Caco-2 (cell line): ENCODE data around the gene TACC2. TPM values are rescaled to one million over a fixed set of nuclear protein-coding genes. Genes with fewer than 3 reads are reported as not detected.

Experiments
- BruUV-seq: library from RNA; stranded (reverse); fragments of 400-500 nt; replicated peaks from 2 replicates; lab custom pipeline; 2021; lab: Mats Ljungman, UMichigan
- CTCF ChIA-PET: fragments of 300-600 bp; sonication (Branson Sonifier 250); formaldehyde crosslinking; loops from one replicate; lab custom pipeline; 2022; ENCODE audit warnings: antibody characterized with exemption; lab: Charles Lee
- POLR2A ChIA-PET: fragments of 300-600 bp; sonication (Branson Sonifier 250); formaldehyde crosslinking; loops from one replicate; lab custom pipeline; 2022; ENCODE audit warnings: antibody characterized with exemption; lab: Charles Lee
- DNase-seq, 2 experiments: peaks; one replicate each; pipeline versions ENCODE4 v3.0.0 to v3.0.0-alpha.2; 2020 to 2022
- H3K27me3 ChIP-seq: replicated peaks from 2 replicates; pipeline ENCODE4 v1.6.0; 2011; ENCODE audit warnings: low read length; ENCODE audit not compliant: control insufficient read depth, insufficient read depth
- H3K36me3 ChIP-seq: 2 replicates; pipeline ENCODE4 v1.5.1; 2011; ENCODE audit warnings: low read length; ENCODE audit not compliant: control insufficient read depth, insufficient read depth
- H3K4me1 ChIP-seq: fragments of 250-450 bp; sonication (Bioruptor Pico); 2 replicates; pipeline ENCODE4 v1.5.1; 2020; ENCODE audit warnings: mild to moderate bottlenecking
- H3K4me3 ChIP-seq: 2 replicates; pipeline ENCODE4 v1.5.1; 2011; ENCODE audit warnings: low read depth, mild to moderate bottlenecking, control low read depth, low read length
- H3K9me3 ChIP-seq: fragments of 250-450 bp; sonication (Bioruptor Pico); 2 replicates; pipeline ENCODE4 v1.5.1; 2020; ENCODE audit warnings: mild to moderate bottlenecking, moderate library complexity
- H3K27ac Mint-ChIP-seq: one replicate; pipeline ENCODE4 v1.8.0; 2022; ENCODE audit warnings: mixed read lengths; ENCODE audit not compliant: unreplicated experiment
- H3K27me3 Mint-ChIP-seq: one replicate; pipeline ENCODE4 v1.8.0; 2022; ENCODE audit warnings: mixed read lengths; ENCODE audit not compliant: insufficient read depth, unreplicated experiment
- H3K36me3 Mint-ChIP-seq: one replicate; pipeline ENCODE4 v1.8.0; 2022; ENCODE audit warnings: mild to moderate bottlenecking, mixed read lengths; ENCODE audit not compliant: insufficient read depth, unreplicated experiment
- H3K4me1 Mint-ChIP-seq: one replicate; pipeline ENCODE4 v1.8.0; 2022; ENCODE audit warnings: low read depth, mixed read lengths; ENCODE audit not compliant: unreplicated experiment
- H3K4me3 Mint-ChIP-seq: one replicate; pipeline ENCODE4 v1.8.0; 2022; ENCODE audit warnings: mild to moderate bottlenecking, moderate library complexity, mixed read lengths; ENCODE audit not compliant: unreplicated experiment
- H3K9me3 Mint-ChIP-seq: one replicate; pipeline ENCODE4 v1.8.0; 2022; ENCODE audit warnings: mixed read lengths; ENCODE audit not compliant: unreplicated experiment
- CTCF ChIP-seq, 2 experiments: fragments of 200-600 bp in 1 of 2; IDR thresholded peaks; 1 replicate in 1 of 2; 2 replicates in 1 of 2; pipeline versions ENCODE4 v1.5.1 to v1.8.0; 2011 to 2022; ENCODE audit warnings: antibody characterized with exemption in 1 of 2, control low read depth in 1 of 2, inconsistent platforms in 1 of 2, low read depth in 1 of 2, low read length in 1 of 2, mild to moderate bottlenecking in 1 of 2, moderate library complexity in 1 of 2; ENCODE audit not compliant: insufficient read depth in 1 of 2, severe bottlenecking in 1 of 2, unreplicated experiment in 1 of 2
- intact Hi-C: fragments of 100-400 bp; cut with micrococcal nuclease; formaldehyde crosslinking; loops from one replicate; pipeline ENCODE4 v1.10.0; 2022; ENCODE audit not compliant: unreplicated experiment
- total RNA-seq: library from RNA; stranded (reverse); gene quantifications from 2 replicates; pipeline ENCODE4 v1.2.3, GENCODE V29; 2022

Gene TACC2
- total RNA-seq, 1 experiment from 2014 or later, result 117 TPM

- peak; percentile 88 to 90 for DNase-seq
- H3K9me3 ChIP-seq, result no peaks in the 10 kb centered on the region
- H3K27me3 ChIP-seq, result no peaks in the 10 kb centered on the region
- peaks cover 16% of the 10 kb centered on the region for H3K4me1 ChIP-seq
- Mint-ChIP-seq H3K27me3 (no peaks in the 10 kb centered on the region), H3K4me3 (peak overlapping the region; percentile 79), H3K9me3 (no peaks in the 10 kb centered on the region), H3K36me3 (peaks cover 36% of the 10 kb centered on the region), H3K27ac (peak overlapping the region; percentile 61), H3K4me1 (peaks cover 23% of the 10 kb centered on the region)
- H3K36me3 ChIP-seq, result no peaks in the 10 kb centered on the region; the same call in none of the 2 replicates
- CTCF ChIA-PET, result interaction anchor here (0.5 to 1.8 kb wide), 17 partner anchors 10 to 749 kb away, joined by 3 to 12 read pairs (median 4); partner anchors contain the start of gene ATE1
- TF ChIP-seq CTCF (IDR thresholded peaks at IDR 0.05; ENCODE audit: insufficient read depth in 1 of 2, low read depth in 1 of 2, low read length in 1 of 2, severe bottlenecking in 1 of 2, unreplicated experiment in 1 of 2), result peak; percentile 79 to 85
- H3K4me3 ChIP-seq, result peak overlapping the region; percentile 94
- POLR2A ChIA-PET, result interaction anchor here (0.5 to 2.4 kb wide), 12 partner anchors 9 to 340 kb away, joined by 3 to 30 read pairs (median 4); partner anchors contain the start of gene ATE1
- intact Hi-C loops, result loop anchor here (1.0 to 2.0 kb wide), 4 partner anchors 28 to 183 kb away; partner anchors contain the start of gene NSMCE4A
- TSS peak; percentile 66 for BruUV-seq
Measured at GRCh38 chr10:122113161-122113944, 124.4 kb downstream of the TACC2 start.

- H3K36me3 ChIP-seq, result no peaks in the 10 kb centered on the region; the same call in none of the 2 replicates
- intact Hi-C loops, result loop anchor here (1.0 to 2.0 kb wide), 4 partner anchors 27 to 183 kb away; partner anchors contain the start of gene NSMCE4A
- H3K4me3 Mint-ChIP-seq, result peak overlapping the region; percentile 79
- H3K4me1 ChIP-seq, result peaks cover 16% of the 10 kb centered on the region
- ChIA-PET POLR2A (interaction anchor here (1.3 to 2.4 kb wide), 2 partner anchors 12 to 186 kb away, joined by 3 to 30 read pairs; partner anchors contain the start of gene ATE1), CTCF (interaction anchor here (0.6 kb wide), 1 partner anchor 61 kb away, joined by 3 read pairs; no protein-coding TSS in a partner anchor)
- H3K9me3 ChIP-seq, result no peaks in the 10 kb centered on the region
- peaks cover 43% of the 10 kb centered on the region for H3K36me3 Mint-ChIP-seq
- H3K4me1 Mint-ChIP-seq, result peaks cover 23% of the 10 kb centered on the region
- H3K27ac Mint-ChIP-seq, result peak overlapping the region; percentile 61
- no peaks in the 10 kb centered on the region for H3K27me3 ChIP-seq
- peak overlapping the region; percentile 94 for H3K4me3 ChIP-seq
- DNase-seq, result no peak
- no peak for TF ChIP-seq CTCF (IDR thresholded peaks at IDR 0.05; ENCODE audit: insufficient read depth in 1 of 2, low read depth in 1 of 2, low read length in 1 of 2, severe bottlenecking in 1 of 2, unreplicated experiment in 1 of 2)
- H3K27me3 Mint-ChIP-seq, result no peaks in the 10 kb centered on the region
- no peaks in the 10 kb centered on the region for H3K9me3 Mint-ChIP-seq
- BruUV-seq, result TSS peak; percentile 31
Measured at GRCh38 chr10:122113945-122114747, 125.2 kb downstream of the TACC2 start.

GRCh38 chr10:122115874-122116273 lies 126.9 kb downstream of the TACC2 start:
- Mint-ChIP-seq H3K4me1 (peaks cover 20% of the 10 kb centered on the region), H3K4me3 (no peak overlapping the region), H3K27ac (no peak overlapping the region), H3K9me3 (no peaks in the 10 kb centered on the region), H3K27me3 (no peaks in the 10 kb centered on the region), H3K36me3 (peaks cover 57% of the 10 kb centered on the region)
- CTCF ChIA-PET, result interaction anchor here (0.7 kb wide), 1 partner anchor 905 kb away, joined by 3 read pairs; no protein-coding TSS in a partner anchor
- H3K27me3 ChIP-seq, result no peaks in the 10 kb centered on the region
- H3K9me3 ChIP-seq, result no peaks in the 10 kb centered on the region
- POLR2A ChIA-PET, result no interaction called here
- peaks cover 16% of the 10 kb centered on the region for H3K4me1 ChIP-seq
- no peak for TF ChIP-seq CTCF (IDR thresholded peaks at IDR 0.05; ENCODE audit: insufficient read depth in 1 of 2, low read depth in 1 of 2, low read length in 1 of 2, severe bottlenecking in 1 of 2, unreplicated experiment in 1 of 2)
- BruUV-seq, result no TSS peak
- intact Hi-C loops, result no loop called here
- no peak overlapping the region for H3K4me3 ChIP-seq
- DNase-seq, result no peak
- H3K36me3 ChIP-seq, result peaks cover 1% of the 10 kb centered on the region; the same call in 1 of the 2 replicates
